Karpas-422 (cell line): ENCODE data around the gene TFPI. TPM values are rescaled to one million over a fixed set of nuclear protein-coding genes. Genes with fewer than 3 reads are reported as not detected.

ENCODE experiments used
- DNase-seq: peaks from one replicate; pipeline ENCODE4 v3.0.0-alpha.2; 2015
- H2AFZ ChIP-seq: fragments of 200-600 bp; sonication (generic); 2 replicates; pipeline ENCODE4 v1.6.1; 2014; ENCODE audit warnings: antibody characterized with exemption, low read length, mixed read lengths
- H3K27ac ChIP-seq: fragments of 200-600 bp; sonication (generic); 2 replicates; pipeline ENCODE4 v1.5.1; 2014; ENCODE audit warnings: mild to moderate bottlenecking, low read length, moderate library complexity
- H3K27me3 ChIP-seq: fragments of 200-600 bp; sonication (generic); 2 replicates; pipeline ENCODE4 v1.6.1; 2014; ENCODE audit warnings: low read length, mixed read lengths
- H3K36me3 ChIP-seq: fragments of 200-600 bp; sonication (generic); 2 replicates; pipeline ENCODE4 v1.6.1; 2014; ENCODE audit warnings: low read length, mixed read lengths; ENCODE audit not compliant: insufficient read depth
- H3K4me1 ChIP-seq: fragments of 200-600 bp; sonication (generic); 2 replicates; pipeline ENCODE4 v1.6.1; 2014; ENCODE audit warnings: mild to moderate bottlenecking, low read length, mixed read lengths
- H3K4me2 ChIP-seq: fragments of 200-600 bp; sonication (generic); 2 replicates; pipeline ENCODE4 v1.6.1; 2014; ENCODE audit warnings: low read length, low read depth, mild to moderate bottlenecking; ENCODE audit not compliant: poor library complexity, severe bottlenecking
- H3K4me3 ChIP-seq: fragments of 200-600 bp; sonication (generic); 2 replicates; pipeline ENCODE4 v1.5.1; 2014; ENCODE audit warnings: mild to moderate bottlenecking, antibody characterized with exemption, low read length, mixed read lengths
- H3K79me2 ChIP-seq: fragments of 200-600 bp; sonication (generic); 2 replicates; pipeline ENCODE4 v1.6.1; 2014; ENCODE audit warnings: mild to moderate bottlenecking, low read length, mixed read lengths
- H3K9ac ChIP-seq: fragments of 200-600 bp; sonication (generic); 2 replicates; pipeline ENCODE4 v1.6.0; 2014; ENCODE audit warnings: low read length
- H3K9me2 ChIP-seq: fragments of 200-600 bp; sonication (generic), shearing (Covaris generic); replicated peaks from 2 replicates; pipeline ENCODE4 v1.6.0; 2014; ENCODE audit warnings: mild to moderate bottlenecking, low read length, moderate library complexity; ENCODE audit not compliant: insufficient read depth
- H3K9me3 ChIP-seq: fragments of 300-700, 200-600 bp; sonication (generic); 2 replicates; pipeline ENCODE4 v1.6.1; 2014; ENCODE audit warnings: low read length, mixed read lengths
- H4K20me1 ChIP-seq: fragments of 200-600 bp; sonication (generic); 2 replicates; pipeline ENCODE4 v1.6.1; 2014; ENCODE audit warnings: mild to moderate bottlenecking, antibody characterized with exemption, low read length, low read depth; ENCODE audit not compliant: insufficient read depth
- total RNA-seq: library from RNA; depleted of rRNA; stranded (reverse); fragments of >200 nt; shearing (Covaris generic); gene quantifications from 2 replicates; pipeline ENCODE4 v1.2.3, GENCODE V29; 2014; ENCODE audit warnings: low replicate concordance

Gene TFPI
- total RNA-seq, 1 experiment from 2014 or later, result not detected

GRCh38 chr2:187550857-187551256, 3.4 kb downstream of the TFPI start:
- H3K4me2 ChIP-seq, result no peak overlapping the region
- H3K79me2 ChIP-seq, result no peaks in the 10 kb centered on the region
- no peaks in the 10 kb centered on the region for H3K9me2 ChIP-seq

GRCh38 chr2:187549951-187550555, 4.2 kb downstream of the TFPI start:
- no peak overlapping the region for H3K27ac ChIP-seq
- H3K4me1 ChIP-seq, result no peaks in the 10 kb centered on the region
- no peaks in the 10 kb centered on the region for H3K27me3 ChIP-seq
- no peak overlapping the region for H3K4me3 ChIP-seq
- no peaks in the 10 kb centered on the region for H3K9me2 ChIP-seq
- H3K9ac ChIP-seq, result no peak overlapping the region
- no peaks in the 10 kb centered on the region for H3K36me3 ChIP-seq
- no peaks in the 10 kb centered on the region for H3K9me3 ChIP-seq
- no peak for DNase-seq
- H4K20me1 ChIP-seq, result no peaks in the 10 kb centered on the region
- H2AFZ ChIP-seq, result no peak overlapping the region
- H3K4me2 ChIP-seq, result no peak overlapping the region
- H3K79me2 ChIP-seq, result no peaks in the 10 kb centered on the region

More at GRCh38 chr2:187550857-187551256, 3.4 kb downstream of the TFPI start:
- H2AFZ ChIP-seq, result no peak overlapping the region
- H3K9me3 ChIP-seq, result no peaks in the 10 kb centered on the region
- H3K4me1 ChIP-seq, result no peaks in the 10 kb centered on the region
- no peak overlapping the region for H3K4me3 ChIP-seq
- H3K9ac ChIP-seq, result no peak overlapping the region
- H3K27me3 ChIP-seq, result no peaks in the 10 kb centered on the region
- no peaks in the 10 kb centered on the region for H4K20me1 ChIP-seq
- H3K36me3 ChIP-seq, result no peaks in the 10 kb centered on the region
- H3K27ac ChIP-seq, result no peak overlapping the region
- no peak for DNase-seq

- Histone ChIP-seq H3K4me1 (no peaks in the 10 kb centered on the region), H3K4me3 (no peak overlapping the region), H3K9ac (no peak overlapping the region), H3K79me2 (no peaks in the 10 kb centered on the region), H3K9me3 (no peaks in the 10 kb centered on the region), H4K20me1 (no peaks in the 10 kb centered on the region), H2AFZ (no peak overlapping the region), H3K27ac (no peak overlapping the region), H3K4me2 (no peak overlapping the region), H3K27me3 (no peaks in the 10 kb centered on the region), H3K36me3 (no peaks in the 10 kb centered on the region), H3K9me2 (no peaks in the 10 kb centered on the region)
- DNase-seq, result no peak
Observed at GRCh38 chr2:187549193-187549592, 5.0 kb downstream of the TFPI start.

GRCh38 chr2:187548656-187549055, 5.6 kb downstream of the TFPI start:
- Histone ChIP-seq H3K9ac (no peak overlapping the region), H3K4me2 (no peak overlapping the region), H3K79me2 (no peaks in the 10 kb centered on the region)

GRCh38 chr2:187547353-187547979, 6.8 kb downstream of the TFPI start:
- Histone ChIP-seq H4K20me1 (no peaks in the 10 kb centered on the region), H3K27me3 (no peaks in the 10 kb centered on the region), H2AFZ (no peak overlapping the region), H3K4me3 (no peak overlapping the region), H3K9me2 (no peaks in the 10 kb centered on the region), H3K4me1 (no peaks in the 10 kb centered on the region), H3K36me3 (no peaks in the 10 kb centered on the region), H3K9ac (no peak overlapping the region), H3K27ac (no peak overlapping the region), H3K9me3 (no peaks in the 10 kb centered on the region), H3K79me2 (no peaks in the 10 kb centered on the region), H3K4me2 (no peak overlapping the region)
- DNase-seq, result no peak

More at GRCh38 chr2:187548656-187549055, 5.6 kb downstream of the TFPI start:
- H3K27ac ChIP-seq, result no peak overlapping the region
- H3K36me3 ChIP-seq, result no peaks in the 10 kb centered on the region
- no peak for DNase-seq
- H3K4me1 ChIP-seq, result no peaks in the 10 kb centered on the region
- H3K27me3 ChIP-seq, result no peaks in the 10 kb centered on the region
- H4K20me1 ChIP-seq, result no peaks in the 10 kb centered on the region
- no peaks in the 10 kb centered on the region for H3K9me2 ChIP-seq
- no peak overlapping the region for H3K4me3 ChIP-seq
- H2AFZ ChIP-seq, result no peak overlapping the region
- no peaks in the 10 kb centered on the region for H3K9me3 ChIP-seq

- H3K9me2 ChIP-seq, result no peaks in the 10 kb centered on the region
- no peak overlapping the region for H3K27ac ChIP-seq
- H3K9me3 ChIP-seq, result no peaks in the 10 kb centered on the region
- H3K4me3 ChIP-seq, result no peak overlapping the region
- H3K79me2 ChIP-seq, result no peaks in the 10 kb centered on the region
- no peak overlapping the region for H3K9ac ChIP-seq
- H2AFZ ChIP-seq, result no peak overlapping the region
- H4K20me1 ChIP-seq, result no peaks in the 10 kb centered on the region
- no peak overlapping the region for H3K4me2 ChIP-seq
- no peaks in the 10 kb centered on the region for H3K36me3 ChIP-seq
- H3K27me3 ChIP-seq, result no peaks in the 10 kb centered on the region
- DNase-seq, result no peak
- no peaks in the 10 kb centered on the region for H3K4me1 ChIP-seq
Observed at GRCh38 chr2:187546762-187547333, 7.4 kb downstream of the TFPI start.

- DNase-seq, result no peak
- Histone ChIP-seq H3K9ac (no peak overlapping the region), H2AFZ (no peak overlapping the region), H3K4me2 (no peak overlapping the region), H3K79me2 (no peaks in the 10 kb centered on the region), H3K4me1 (no peaks in the 10 kb centered on the region), H3K27me3 (no peaks in the 10 kb centered on the region), H3K36me3 (no peaks in the 10 kb centered on the region), H4K20me1 (no peaks in the 10 kb centered on the region), H3K9me3 (no peaks in the 10 kb centered on the region), H3K27ac (no peak overlapping the region), H3K4me3 (no peak overlapping the region), H3K9me2 (no peaks in the 10 kb centered on the region)
Observed at GRCh38 chr2:187545238-187545751, 8.9 kb downstream of the TFPI start.

GRCh38 chr2:187544371-187545080, 9.7 kb downstream of the TFPI start:
- H3K9me2 ChIP-seq, result no peaks in the 10 kb centered on the region
- no peaks in the 10 kb centered on the region for H3K9me3 ChIP-seq
- H3K36me3 ChIP-seq, result no peaks in the 10 kb centered on the region
- no peaks in the 10 kb centered on the region for H3K4me1 ChIP-seq
- DNase-seq, result no peak
- no peak overlapping the region for H3K4me2 ChIP-seq
- no peaks in the 10 kb centered on the region for H4K20me1 ChIP-seq
- H3K9ac ChIP-seq, result no peak overlapping the region
- no peak overlapping the region for H3K27ac ChIP-seq
- no peak overlapping the region for H3K4me3 ChIP-seq
- H3K79me2 ChIP-seq, result no peaks in the 10 kb centered on the region
- no peak overlapping the region for H2AFZ ChIP-seq
- H3K27me3 ChIP-seq, result no peaks in the 10 kb centered on the region
